IMR-90 (cell line): ENCODE data around the gene MYBPH.

ENCODE experiments used
- BHLHE40 ChIP-seq: fragments of 150-350 bp; IDR thresholded peaks from 2 replicates; pipeline ENCODE4 v1.6.1; 2016; ENCODE audit warnings: mild to moderate bottlenecking, low read depth, low read length
- CEBPB ChIP-seq: IDR thresholded peaks from 2 replicates; pipeline ENCODE4 v1.6.1; 2012; ENCODE audit warnings: low read depth, low read length, improper control_type of control experiment
- FOS ChIP-seq: fragments of 150-350 bp; IDR thresholded peaks from 2 replicates; pipeline ENCODE4 v1.6.1; 2016; ENCODE audit warnings: low read depth, low read length
- MAFK ChIP-seq: IDR thresholded peaks from 2 replicates; pipeline ENCODE4 v1.6.1; 2012; ENCODE audit warnings: low read depth, low read length, improper control_type of control experiment
- MAZ ChIP-seq: IDR thresholded peaks from 2 replicates; pipeline ENCODE4 v1.6.1; 2012; ENCODE audit warnings: low read depth, mild to moderate bottlenecking, low read length, improper control_type of control experiment, moderate library complexity, borderline replicate concordance
- MXI1 ChIP-seq: IDR thresholded peaks from 2 replicates; pipeline ENCODE4 v1.6.1; 2012; ENCODE audit warnings: low read depth, mild to moderate bottlenecking, low read length, moderate library complexity, borderline replicate concordance
- NFE2L2 ChIP-seq: fragments of 150-350 bp; IDR thresholded peaks from 2 replicates; pipeline ENCODE4 v1.6.1; 2016; ENCODE audit warnings: low read depth, mild to moderate bottlenecking, low read length
- POLR2A ChIP-seq: IDR thresholded peaks from 2 replicates; pipeline ENCODE4 v1.6.1; 2012; ENCODE audit warnings: mild to moderate bottlenecking, low read depth, low read length
- RAD21 ChIP-seq: IDR thresholded peaks from 2 replicates; pipeline ENCODE4 v1.6.1; 2012; ENCODE audit warnings: low read length, improper control_type of control experiment
- RCOR1 ChIP-seq: IDR thresholded peaks from 2 replicates; pipeline ENCODE4 v1.6.1; 2012; ENCODE audit warnings: mild to moderate bottlenecking, low read length, improper control_type of control experiment; ENCODE audit not compliant: insufficient replicate concordance
- RFX5 ChIP-seq: IDR thresholded peaks from 2 replicates; pipeline ENCODE4 v1.8.0; 2012; ENCODE audit warnings: low read depth, mild to moderate bottlenecking, low read length, moderate library complexity
- SMC3 ChIP-seq: fragments of 150-350 bp; IDR thresholded peaks from 2 replicates; pipeline ENCODE4 v1.6.1; 2016; ENCODE audit warnings: low read depth, mild to moderate bottlenecking, antibody characterized with exemption, low read length, moderate library complexity
- TF ChIP-seq, protein P1 (sequence below): conservative IDR thresholded peaks from 2 replicates; pipeline ENCODE4 v1.5.1; 2012; ENCODE audit warnings: mild to moderate bottlenecking, low read depth, low read length, improper control_type of control experiment
- TF ChIP-seq, protein P2 (sequence below): fragments of 150-350 bp; IDR thresholded peaks from 2 replicates; pipeline ENCODE4 v1.6.1; 2017; ENCODE audit warnings: mild to moderate bottlenecking, antibody characterized with exemption, low read length, low read depth

DNA sequence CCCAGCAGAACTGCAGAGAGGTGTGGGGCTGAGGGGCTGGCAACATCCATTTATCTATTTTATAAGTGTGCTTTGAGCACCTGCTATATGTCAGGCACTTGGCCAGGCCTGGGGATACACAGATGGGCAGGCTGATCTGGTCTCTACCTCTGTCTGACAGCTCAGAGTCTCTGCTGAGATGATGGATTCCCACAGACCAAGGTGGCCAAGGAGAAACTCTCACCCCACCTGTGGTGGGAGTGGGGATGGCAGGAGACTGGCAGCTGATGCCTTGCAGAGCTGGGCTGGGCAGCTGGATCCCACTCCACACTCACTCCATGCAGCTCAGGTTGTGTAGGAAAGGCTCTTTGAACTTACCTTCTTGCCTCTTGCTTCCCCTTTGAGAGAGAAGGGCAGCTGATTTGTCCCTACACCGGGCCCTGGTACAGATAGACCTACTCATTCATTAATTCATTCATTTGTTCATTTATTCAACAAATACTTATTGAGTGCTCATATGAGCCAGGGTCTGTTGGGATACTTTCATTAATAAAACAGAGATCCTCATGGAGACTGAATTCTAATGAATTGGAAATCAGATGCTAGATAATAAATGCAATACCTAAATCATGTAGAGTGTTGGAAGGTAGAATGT is 39.1 kb downstream of the MYBPH start:
- TF ChIP-seq, protein P1, sequence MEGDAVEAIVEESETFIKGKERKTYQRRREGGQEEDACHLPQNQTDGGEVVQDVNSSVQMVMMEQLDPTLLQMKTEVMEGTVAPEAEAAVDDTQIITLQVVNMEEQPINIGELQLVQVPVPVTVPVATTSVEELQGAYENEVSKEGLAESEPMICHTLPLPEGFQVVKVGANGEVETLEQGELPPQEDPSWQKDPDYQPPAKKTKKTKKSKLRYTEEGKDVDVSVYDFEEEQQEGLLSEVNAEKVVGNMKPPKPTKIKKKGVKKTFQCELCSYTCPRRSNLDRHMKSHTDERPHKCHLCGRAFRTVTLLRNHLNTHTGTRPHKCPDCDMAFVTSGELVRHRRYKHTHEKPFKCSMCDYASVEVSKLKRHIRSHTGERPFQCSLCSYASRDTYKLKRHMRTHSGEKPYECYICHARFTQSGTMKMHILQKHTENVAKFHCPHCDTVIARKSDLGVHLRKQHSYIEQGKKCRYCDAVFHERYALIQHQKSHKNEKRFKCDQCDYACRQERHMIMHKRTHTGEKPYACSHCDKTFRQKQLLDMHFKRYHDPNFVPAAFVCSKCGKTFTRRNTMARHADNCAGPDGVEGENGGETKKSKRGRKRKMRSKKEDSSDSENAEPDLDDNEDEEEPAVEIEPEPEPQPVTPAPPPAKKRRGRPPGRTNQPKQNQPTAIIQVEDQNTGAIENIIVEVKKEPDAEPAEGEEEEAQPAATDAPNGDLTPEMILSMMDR: no peak
- TF ChIP-seq RFX5: no peak
- no peak for TF ChIP-seq POLR2A
- TF ChIP-seq SMC3: no peak
- TF ChIP-seq, protein P2, sequence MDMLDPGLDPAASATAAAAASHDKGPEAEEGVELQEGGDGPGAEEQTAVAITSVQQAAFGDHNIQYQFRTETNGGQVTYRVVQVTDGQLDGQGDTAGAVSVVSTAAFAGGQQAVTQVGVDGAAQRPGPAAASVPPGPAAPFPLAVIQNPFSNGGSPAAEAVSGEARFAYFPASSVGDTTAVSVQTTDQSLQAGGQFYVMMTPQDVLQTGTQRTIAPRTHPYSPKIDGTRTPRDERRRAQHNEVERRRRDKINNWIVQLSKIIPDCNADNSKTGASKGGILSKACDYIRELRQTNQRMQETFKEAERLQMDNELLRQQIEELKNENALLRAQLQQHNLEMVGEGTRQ: no peak
- TF ChIP-seq MAFK: no peak
- TF ChIP-seq CEBPB: no peak
- no peak for TF ChIP-seq RCOR1
- TF ChIP-seq RAD21: no peak
- no peak for TF ChIP-seq FOS
- no peak for TF ChIP-seq NFE2L2
- TF ChIP-seq MAZ: no peak
- TF ChIP-seq MXI1: no peak
- no peak for TF ChIP-seq BHLHE40
